Lower leg skin (tissue), 3 donors: ENCODE results near the gene PRPSAP2.

ENCODE experiments used
- POLR2A ChIP-seq, 2 donors: fragments of 450-650 bp; IDR thresholded peaks; one replicate each; pipeline ENCODE4 v1.6.1; 2016 to 2017; ENCODE audit warnings: antibody characterized with exemption in 2 of 2, mild to moderate bottlenecking in 1 of 2, moderate library complexity in 1 of 2
- TF ChIP-seq, protein P1 (sequence below), 3 donors: fragments of 450-650 bp; IDR thresholded peaks; one replicate each; pipeline ENCODE4 v1.5.1; 2016; ENCODE audit warnings: antibody characterized with exemption in 3 of 3, mild to moderate bottlenecking in 3 of 3, moderate library complexity in 2 of 3

DNA sequence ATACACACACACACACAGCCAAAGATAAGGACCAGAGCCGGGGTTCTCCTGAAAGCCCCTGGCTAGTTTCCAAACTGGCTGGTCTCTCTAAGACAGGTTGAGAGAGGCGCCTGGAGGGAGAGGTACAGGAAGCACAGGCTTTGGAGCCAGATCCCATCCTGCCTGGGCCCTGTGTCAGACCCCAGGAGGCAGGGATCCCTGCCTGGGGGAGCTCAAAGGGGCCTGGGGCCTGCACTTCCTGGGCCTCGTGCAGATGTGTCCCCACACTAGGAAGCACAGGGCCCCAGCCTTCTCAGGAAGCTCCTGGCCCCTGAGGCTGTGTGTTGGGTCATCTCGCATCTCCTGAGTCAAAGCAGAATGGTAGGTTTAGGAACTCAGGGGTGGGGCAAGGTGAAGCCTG is 110.0 kb downstream of the PRPSAP2 start:
- TF ChIP-seq, protein P1, sequence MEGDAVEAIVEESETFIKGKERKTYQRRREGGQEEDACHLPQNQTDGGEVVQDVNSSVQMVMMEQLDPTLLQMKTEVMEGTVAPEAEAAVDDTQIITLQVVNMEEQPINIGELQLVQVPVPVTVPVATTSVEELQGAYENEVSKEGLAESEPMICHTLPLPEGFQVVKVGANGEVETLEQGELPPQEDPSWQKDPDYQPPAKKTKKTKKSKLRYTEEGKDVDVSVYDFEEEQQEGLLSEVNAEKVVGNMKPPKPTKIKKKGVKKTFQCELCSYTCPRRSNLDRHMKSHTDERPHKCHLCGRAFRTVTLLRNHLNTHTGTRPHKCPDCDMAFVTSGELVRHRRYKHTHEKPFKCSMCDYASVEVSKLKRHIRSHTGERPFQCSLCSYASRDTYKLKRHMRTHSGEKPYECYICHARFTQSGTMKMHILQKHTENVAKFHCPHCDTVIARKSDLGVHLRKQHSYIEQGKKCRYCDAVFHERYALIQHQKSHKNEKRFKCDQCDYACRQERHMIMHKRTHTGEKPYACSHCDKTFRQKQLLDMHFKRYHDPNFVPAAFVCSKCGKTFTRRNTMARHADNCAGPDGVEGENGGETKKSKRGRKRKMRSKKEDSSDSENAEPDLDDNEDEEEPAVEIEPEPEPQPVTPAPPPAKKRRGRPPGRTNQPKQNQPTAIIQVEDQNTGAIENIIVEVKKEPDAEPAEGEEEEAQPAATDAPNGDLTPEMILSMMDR (IDR thresholded peaks at IDR 0.05): no peak
- no peak for TF ChIP-seq POLR2A (IDR thresholded peaks at IDR 0.05)
